NCI-H1436 treated with DMSO at 0.1 percent for 48 hours (cell line): ENCODE data around the gene RTN1.
A peak's percentile ranks its signal among the peaks of the same experiment; 100 is the strongest.

ENCODE experiments used
- DNase-seq: peaks from one replicate; lab custom pipeline; 2025; lab: John Stamatoyannopoulos, UW

RTN1 gene

DNA sequence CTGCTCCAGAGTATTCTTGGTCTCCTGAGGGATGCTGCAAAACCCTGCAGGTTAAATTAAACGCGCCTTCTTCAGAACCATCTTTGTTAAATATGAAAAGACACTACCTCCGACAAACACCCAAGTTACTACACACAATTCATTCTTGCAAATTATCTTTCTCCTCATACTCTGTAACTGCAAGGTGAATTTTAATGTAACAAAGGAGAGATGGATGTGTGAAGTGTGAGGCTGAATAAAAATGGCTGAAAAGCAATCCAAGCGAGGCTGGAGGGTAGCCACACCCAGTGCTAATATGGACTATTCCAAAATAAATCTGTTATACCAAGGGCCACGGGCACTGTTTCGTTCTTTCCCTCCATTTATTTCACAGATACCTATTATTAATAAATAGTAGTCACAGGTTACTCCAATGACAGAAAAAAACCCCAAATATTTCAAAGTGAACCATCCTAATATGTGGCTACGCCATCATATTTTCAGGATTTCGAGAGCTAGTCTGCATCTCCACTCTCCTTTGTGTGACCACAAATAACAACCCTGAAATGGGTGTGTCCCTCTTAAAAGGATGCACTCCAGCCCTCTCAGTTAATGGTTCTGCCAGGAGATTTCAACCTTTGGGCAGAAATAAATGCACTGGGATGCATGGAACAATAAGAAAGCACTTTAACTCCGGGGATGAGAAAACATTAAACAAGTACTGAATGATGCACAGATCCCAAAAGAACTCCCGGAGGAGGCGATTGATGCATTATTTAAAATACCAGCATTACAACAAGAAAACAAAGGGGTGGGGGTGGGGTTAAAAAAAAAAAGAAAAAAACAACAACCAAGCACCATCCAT, 240.9 kb downstream of the RTN1 start:
- DNase-seq, result no peak

DNA sequence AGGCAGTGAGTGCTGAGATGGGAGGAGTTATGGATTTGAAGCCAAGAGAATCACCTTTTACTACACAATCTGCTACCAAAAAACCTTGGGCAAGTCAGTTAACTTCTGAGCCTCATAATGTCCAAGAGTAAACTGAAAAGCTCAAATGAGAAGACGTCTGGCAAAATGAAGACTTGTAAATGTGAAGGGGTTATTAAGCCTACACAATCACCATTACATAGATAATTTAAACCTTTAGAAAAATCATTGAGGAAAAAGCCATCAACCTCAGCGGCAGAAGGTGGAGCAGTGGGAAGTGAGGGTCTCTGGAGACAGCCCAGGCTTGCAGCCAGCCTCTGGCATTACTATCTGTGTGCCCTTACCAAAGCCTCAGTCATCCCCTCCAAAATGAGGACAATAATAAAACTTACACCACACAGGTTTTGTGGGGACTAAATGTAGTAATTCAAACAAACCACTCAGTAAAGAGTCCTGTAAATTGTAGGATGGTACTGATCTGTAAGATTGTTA, 243.5 kb downstream of the RTN1 start:
- DNase-seq, result no peak

DNA sequence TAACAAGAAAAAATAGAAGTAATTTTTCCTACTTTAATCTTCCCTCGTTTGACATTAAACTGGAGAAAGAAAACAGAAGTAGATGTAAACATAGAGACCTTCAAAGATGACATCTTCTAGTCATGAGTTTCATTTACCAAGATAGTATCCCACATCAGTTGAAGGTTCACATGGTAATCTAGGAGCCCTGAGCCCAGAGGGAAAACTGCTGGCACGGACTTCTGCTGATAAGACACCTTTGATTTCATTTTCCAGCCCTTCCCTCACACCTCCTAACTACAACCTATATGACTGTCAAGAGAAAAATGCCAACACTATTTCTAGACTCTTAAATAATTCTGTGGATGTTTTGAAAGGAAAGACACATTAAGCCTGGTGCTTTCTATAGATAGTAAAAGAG, 247.9 kb downstream of the RTN1 start:
- no peak for DNase-seq

GRCh38 chr14:59619061-59619460, 251.5 kb downstream of the RTN1 start:
- DNase-seq, result no peak

- no peak for DNase-seq
Measured at GRCh38 chr14:59601056-59601455, 269.5 kb downstream of the RTN1 start.

- no peak for DNase-seq
Measured at GRCh38 chr14:59600211-59600945, 270.2 kb downstream of the RTN1 start.

- DNase-seq, result no peak
Measured at GRCh38 chr14:59595071-59595470, 275.5 kb downstream of the RTN1 start.

DNA sequence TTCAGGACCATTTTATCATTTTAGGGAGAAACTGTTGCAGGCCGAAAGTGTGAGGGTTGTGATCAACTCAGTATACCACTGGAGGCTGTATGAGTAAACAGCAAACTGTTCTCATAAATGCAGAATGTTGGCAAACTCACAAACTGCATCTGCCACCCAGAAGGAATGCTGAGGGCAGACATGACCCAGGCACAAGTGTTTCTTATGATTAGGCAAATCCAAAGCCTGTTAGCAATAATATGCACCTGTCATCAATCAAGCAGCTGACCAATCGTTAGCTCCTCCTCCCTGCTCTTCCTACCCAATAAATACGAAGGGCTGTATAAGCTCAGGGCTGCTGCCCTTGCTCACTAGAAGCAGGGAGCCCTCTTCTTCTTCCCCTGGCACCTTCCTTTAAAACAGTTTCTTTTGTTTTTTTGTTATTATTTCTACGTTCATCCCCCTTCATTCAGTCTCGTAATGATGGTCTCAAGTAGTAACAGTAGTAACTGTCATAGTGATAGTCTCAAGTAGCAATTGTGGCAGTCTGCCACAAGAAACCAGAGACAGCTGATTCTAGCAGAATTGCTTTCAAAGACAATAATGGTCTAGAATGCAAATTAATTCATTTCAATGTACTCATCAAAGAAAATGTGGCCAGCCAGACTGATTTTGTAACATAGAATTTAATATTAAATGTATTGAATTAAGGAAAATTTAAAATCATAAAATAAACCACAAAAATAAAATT, 278.8 kb downstream of the RTN1 start:
- no peak for DNase-seq

DNA sequence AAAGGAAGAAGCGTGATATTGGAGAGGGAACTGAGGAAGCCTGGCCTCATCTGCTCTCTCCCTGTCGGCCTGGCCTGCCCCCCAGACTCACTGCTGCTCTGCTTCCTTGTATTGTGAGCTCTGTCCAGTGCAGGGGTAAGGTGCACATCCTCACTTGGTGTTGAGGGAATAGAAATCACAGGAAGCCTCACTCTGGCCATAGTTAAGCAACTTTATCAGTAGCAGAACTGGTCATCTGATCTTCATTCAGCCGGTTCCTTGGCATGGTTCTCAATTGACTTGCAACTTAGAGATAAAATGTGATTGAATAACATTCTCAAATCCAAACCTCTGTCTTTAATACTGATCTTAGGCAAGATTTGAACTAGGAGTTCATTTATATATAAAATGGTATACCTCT, 282.5 kb downstream of the RTN1 start:
- no peak for DNase-seq

- no peak for DNase-seq
Measured at GRCh38 chr14:59585891-59586554, 284.6 kb downstream of the RTN1 start.

GRCh38 chr14:59583755-59584154, 286.8 kb downstream of the RTN1 start:
- no peak for DNase-seq

DNA sequence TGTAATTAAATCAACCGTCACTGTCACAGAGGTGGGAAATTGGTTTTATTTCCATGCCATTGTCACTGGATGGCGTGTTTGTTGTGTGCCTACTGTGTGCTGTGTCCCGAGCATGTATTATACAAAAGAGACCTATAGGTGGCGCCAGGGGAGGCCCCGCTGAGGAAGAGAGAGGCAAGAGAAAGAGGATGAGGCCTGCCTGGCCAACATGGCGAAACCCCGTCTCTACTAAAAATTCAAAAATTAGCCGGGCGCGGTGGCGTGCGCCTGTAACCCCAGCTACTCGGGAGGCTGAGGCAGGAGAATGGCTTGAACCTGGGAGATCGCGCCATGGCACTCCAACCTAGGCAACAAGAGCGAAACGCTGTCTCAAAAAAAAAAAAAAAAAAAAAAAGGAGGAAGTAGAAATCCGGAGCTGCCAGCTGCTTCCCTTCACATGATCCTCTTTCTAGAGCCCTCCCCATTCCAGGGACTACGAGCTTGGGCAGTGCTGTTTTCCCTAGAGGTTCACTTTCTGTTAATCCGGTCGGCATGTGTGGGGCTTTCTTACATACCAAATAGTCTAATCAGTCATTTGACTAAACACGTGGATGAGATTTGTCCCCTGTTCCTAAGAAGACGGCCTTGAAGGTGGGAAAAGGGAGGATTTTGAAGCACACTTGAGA, 287.6 kb downstream of the RTN1 start:
- no peak for DNase-seq

DNA sequence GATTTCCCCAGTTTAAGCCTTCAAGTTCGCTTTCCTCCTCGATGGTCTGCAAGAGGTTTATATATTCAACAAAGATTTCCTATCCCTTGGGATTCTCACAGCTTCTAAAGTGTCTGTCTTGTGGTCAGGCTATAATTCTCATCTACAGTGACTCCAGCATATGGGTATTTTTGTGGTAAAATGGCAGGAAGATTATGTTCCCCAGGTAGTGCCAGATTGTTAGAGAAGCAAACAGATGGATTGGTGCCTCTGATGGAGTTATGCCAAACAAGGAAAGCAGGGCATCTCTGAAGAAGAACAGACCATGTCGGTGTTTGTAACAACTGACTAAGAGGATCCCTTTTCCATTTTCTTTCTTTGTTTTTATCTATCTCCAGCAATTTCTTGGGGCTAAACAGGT, 288.4 kb downstream of the RTN1 start:
- no peak for DNase-seq

DNA sequence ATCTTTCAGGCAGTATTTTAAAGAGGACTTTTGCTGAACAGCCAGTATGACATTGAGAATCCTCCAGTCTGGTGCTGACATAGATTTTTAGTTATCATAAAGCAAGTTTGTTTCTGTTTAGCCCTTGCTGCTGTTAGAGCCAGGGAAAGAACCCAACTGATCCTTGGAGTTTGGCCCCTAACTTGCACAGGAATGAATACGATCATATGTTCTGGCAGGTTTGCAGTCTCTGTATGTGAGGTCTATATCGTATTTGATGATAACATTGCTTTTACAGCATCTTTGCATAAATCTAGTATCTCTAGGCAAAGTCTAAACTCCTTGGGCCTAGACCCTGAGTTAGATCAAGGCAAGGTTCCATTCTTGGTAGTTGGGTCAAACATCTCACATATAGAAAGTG, 289.7 kb downstream of the RTN1 start:
- DNase-seq, result no peak

- DNase-seq, result peak; percentile 78
Measured at GRCh38 chr14:59576332-59577294, 294.0 kb downstream of the RTN1 start, which contains the start of gene CCDC175. CCDC175 (minus strand) TSS chr14:59576812; CDS start chr14:59576775, 37 bp downstream.

DNA sequence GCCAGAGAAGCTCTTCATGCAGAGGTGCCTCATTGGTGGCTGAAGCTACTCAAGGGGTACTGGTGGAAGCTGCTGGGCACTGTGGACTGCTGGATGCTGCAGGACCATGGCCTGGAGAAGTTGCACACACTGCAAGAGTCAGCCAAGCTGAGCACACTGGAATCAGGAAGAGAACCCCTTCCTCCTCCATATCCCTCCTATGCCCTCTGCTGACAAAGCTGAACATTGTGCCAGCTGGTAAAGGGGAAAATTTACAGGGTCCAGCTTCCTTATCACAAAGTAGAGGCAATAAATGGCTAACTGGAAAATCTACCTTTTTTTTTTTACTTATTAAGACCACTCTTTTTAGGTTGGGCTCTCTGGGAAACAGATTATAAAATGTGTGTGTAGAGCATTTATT, 300.5 kb downstream of the RTN1 start:
- no peak for DNase-seq

DNA sequence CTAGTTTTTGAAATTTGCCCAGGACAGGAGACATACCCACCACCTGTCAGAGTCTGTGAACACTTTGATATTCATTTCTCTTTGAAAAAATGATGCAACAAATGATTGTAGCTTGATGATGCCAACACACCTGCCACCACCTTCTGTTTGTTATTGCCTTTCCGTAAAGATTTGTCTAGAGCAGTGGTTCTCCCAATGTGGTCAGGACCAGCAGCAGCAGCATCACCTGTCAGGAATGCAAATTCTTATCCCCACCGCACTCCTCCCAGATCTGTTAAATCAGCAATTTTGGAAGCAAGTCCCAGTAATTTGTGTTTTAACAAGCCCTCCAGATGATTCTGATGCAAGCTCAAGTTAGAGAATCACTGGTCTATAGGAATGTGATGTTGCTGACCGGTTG, 303.9 kb downstream of the RTN1 start:
- no peak for DNase-seq

GRCh38 chr14:59566296-59566695, 304.3 kb downstream of the RTN1 start:
- DNase-seq, result no peak

GRCh38 chr14:59565087-59565486, 305.5 kb downstream of the RTN1 start:
- DNase-seq, result no peak

DNA sequence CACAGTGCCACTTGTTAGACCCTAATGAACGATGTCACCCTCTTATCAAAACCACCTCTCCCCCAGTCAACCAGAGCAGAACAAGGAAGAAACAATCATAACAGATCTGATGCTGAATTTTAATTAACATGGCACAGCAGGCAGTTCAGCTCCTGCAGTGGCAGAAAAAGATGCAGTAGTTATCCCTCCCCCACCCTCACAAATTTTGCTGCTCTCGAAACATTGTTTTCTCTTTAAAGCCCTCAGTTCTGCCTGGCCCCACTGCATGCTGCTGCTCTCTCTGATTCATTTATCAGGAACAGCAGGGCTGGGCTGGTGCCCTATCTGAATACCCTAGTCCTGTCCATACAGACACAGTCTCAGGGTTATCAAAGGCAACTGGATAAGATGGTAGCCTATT, 306.2 kb downstream of the RTN1 start:
- no peak for DNase-seq
